Activated CD8-positive, alpha-beta memory T cell treated with anti-CD3 and anti-CD28 coated beads, Interleukin-2, amount 50 U/mL, for 24 hours (primary cell): ENCODE measurements around the gene LRWD1.
"Not testable (repeated sequence)": the region's sequence is repeated elsewhere in the genome, so short reads cannot be mapped to it uniquely, and the experiment has no call there.

Experiments
- DNase-seq: peaks from one replicate; pipeline ENCODE4 v3.0.0-alpha.2; 2020; ENCODE audit errors: extremely low read depth

Gene LRWD1

GRCh38 chr7:102444961-102445673, 19.7 kb upstream of the LRWD1 start:
- DNase-seq: no peak

- DNase-seq: no peak
These were observed 19.1 kb upstream of the LRWD1 start for GRCh38 chr7:102445674-102446071.

GRCh38 chr7:102446387-102447156, 18.2 kb upstream of the LRWD1 start:
- DNase-seq: no peak

GRCh38 chr7:102447311-102447710, 17.5 kb upstream of the LRWD1 start:
- no peak for DNase-seq

GRCh38 chr7:102449136-102449535, 15.6 kb upstream of the LRWD1 start:
- DNase-seq: no peak

- no peak for DNase-seq
These were observed 14.5 kb upstream of the LRWD1 start for GRCh38 chr7:102450242-102450641.

- DNase-seq: no peak
These were observed 13.3 kb upstream of the LRWD1 start for GRCh38 chr7:102451371-102452054.

GRCh38 chr7:102452451-102452850, 12.3 kb upstream of the LRWD1 start:
- no peak for DNase-seq

- DNase-seq: no peak
These were observed 11.5 kb upstream of the LRWD1 start for GRCh38 chr7:102453319-102453718.

GRCh38 chr7:102454468-102454867, 10.3 kb upstream of the LRWD1 start:
- no peak for DNase-seq

- DNase-seq: not testable (repeated sequence)
These were observed 9.9 kb upstream of the LRWD1 start for GRCh38 chr7:102454932-102455331.

- no peak for DNase-seq
These were observed 9.2 kb upstream of the LRWD1 start for GRCh38 chr7:102455596-102455995.

GRCh38 chr7:102456327-102456726, 8.5 kb upstream of the LRWD1 start:
- no peak for DNase-seq

GRCh38 chr7:102457352-102457924, 7.3 kb upstream of the LRWD1 start:
- no peak for DNase-seq

GRCh38 chr7:102459221-102459844, 5.5 kb upstream of the LRWD1 start:
- no peak for DNase-seq

- DNase-seq: no peak
These were observed 4.3 kb upstream of the LRWD1 start for GRCh38 chr7:102460467-102460866.

- DNase-seq: no peak
These were observed 775 bp upstream of the LRWD1 start for GRCh38 chr7:102463841-102464576.

GRCh38 chr7:102466097-102466496, 1.3 kb downstream of the LRWD1 start:
- DNase-seq: no peak

- no peak for DNase-seq
These were observed 3.0 kb downstream of the LRWD1 start for GRCh38 chr7:102467581-102468477.
